ENCODE measurements around the gene EEA1. TPM values are rescaled to one million over a fixed set of nuclear protein-coding genes. Genes with fewer than 3 reads are reported as not detected.

Gene EEA1
- polyA plus RNA-seq, 2 of the 4 experiments (the other 2 are of a cell fraction) = 6.6 to 8.1 TPM

DNA sequence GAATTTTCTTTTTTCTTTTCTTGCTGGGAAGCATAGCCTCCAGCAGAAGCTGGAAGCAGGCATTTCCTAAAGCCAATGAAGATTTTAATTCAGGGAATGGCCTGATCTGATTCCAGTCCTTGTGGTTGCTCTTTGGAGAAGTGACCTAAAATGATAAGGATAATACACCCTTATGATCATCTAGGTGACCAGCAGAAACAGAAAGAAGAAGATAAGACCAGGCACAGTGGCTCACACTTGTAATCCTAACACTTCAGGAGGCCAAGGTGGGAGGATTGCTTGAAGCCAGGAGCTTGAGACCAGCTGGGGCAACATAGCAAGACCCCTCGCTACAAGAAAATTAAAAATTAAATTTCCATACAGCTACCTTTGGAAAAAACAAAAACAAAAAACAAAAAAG is 51.2 kb downstream of the EEA1 start:
- no peak overlapping the region for H3K4me2 ChIP-seq
- H3K27ac ChIP-seq = no peak overlapping the region
- no peak for FAIRE-seq
- no peaks in the 10 kb centered on the region for H3K4me1 ChIP-seq
- H3K4me3 ChIP-seq = no peak overlapping the region
- ATAC-seq = no peak
- DNase-seq (ENCODE audit: low read depth in 1 of 2, low spot score in 1 of 2) = no peak
- H3K9me3 ChIP-seq = no peaks in the 10 kb centered on the region
- CTCF ChIA-PET = no interaction called here
- 89% methylated on average over 1 of the region's 1 CpG for WGBS (ENCODE audit: missing lambda C conversion rate)
- POLR2A ChIA-PET = no interaction called here
- TF ChIP-seq MAFK (IDR thresholded peaks at IDR 0.05; ENCODE audit: partially characterized antibody) (no peak), RCOR1 (IDR thresholded peaks at IDR 0.05; ENCODE audit: low read depth, low read length) (no peak), EP300 (IDR thresholded peaks at IDR 0.05) (no peak), HOXA7 (CRISPR knock-in tag; IDR thresholded peaks at IDR 0.05) (no peak), EHMT2 (IDR thresholded peaks at IDR 0.05; ENCODE audit: low read depth) (no peak), TP53 (CRISPR knock-in tag; IDR thresholded peaks at IDR 0.05) (no peak), HOXB5 (CRISPR knock-in tag; IDR thresholded peaks at IDR 0.05) (no peak), HDAC2 (IDR thresholded peaks at IDR 0.05) (no peak), CEBPB (IDR thresholded peaks at IDR 0.05) (no peak)
- TF ChIP-seq, protein P1, sequence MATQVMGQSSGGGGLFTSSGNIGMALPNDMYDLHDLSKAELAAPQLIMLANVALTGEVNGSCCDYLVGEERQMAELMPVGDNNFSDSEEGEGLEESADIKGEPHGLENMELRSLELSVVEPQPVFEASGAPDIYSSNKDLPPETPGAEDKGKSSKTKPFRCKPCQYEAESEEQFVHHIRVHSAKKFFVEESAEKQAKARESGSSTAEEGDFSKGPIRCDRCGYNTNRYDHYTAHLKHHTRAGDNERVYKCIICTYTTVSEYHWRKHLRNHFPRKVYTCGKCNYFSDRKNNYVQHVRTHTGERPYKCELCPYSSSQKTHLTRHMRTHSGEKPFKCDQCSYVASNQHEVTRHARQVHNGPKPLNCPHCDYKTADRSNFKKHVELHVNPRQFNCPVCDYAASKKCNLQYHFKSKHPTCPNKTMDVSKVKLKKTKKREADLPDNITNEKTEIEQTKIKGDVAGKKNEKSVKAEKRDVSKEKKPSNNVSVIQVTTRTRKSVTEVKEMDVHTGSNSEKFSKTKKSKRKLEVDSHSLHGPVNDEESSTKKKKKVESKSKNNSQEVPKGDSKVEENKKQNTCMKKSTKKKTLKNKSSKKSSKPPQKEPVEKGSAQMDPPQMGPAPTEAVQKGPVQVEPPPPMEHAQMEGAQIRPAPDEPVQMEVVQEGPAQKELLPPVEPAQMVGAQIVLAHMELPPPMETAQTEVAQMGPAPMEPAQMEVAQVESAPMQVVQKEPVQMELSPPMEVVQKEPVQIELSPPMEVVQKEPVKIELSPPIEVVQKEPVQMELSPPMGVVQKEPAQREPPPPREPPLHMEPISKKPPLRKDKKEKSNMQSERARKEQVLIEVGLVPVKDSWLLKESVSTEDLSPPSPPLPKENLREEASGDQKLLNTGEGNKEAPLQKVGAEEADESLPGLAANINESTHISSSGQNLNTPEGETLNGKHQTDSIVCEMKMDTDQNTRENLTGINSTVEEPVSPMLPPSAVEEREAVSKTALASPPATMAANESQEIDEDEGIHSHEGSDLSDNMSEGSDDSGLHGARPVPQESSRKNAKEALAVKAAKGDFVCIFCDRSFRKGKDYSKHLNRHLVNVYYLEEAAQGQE (IDR thresholded peaks at IDR 0.05) = no peak
- TF ChIP-seq, protein P2, sequence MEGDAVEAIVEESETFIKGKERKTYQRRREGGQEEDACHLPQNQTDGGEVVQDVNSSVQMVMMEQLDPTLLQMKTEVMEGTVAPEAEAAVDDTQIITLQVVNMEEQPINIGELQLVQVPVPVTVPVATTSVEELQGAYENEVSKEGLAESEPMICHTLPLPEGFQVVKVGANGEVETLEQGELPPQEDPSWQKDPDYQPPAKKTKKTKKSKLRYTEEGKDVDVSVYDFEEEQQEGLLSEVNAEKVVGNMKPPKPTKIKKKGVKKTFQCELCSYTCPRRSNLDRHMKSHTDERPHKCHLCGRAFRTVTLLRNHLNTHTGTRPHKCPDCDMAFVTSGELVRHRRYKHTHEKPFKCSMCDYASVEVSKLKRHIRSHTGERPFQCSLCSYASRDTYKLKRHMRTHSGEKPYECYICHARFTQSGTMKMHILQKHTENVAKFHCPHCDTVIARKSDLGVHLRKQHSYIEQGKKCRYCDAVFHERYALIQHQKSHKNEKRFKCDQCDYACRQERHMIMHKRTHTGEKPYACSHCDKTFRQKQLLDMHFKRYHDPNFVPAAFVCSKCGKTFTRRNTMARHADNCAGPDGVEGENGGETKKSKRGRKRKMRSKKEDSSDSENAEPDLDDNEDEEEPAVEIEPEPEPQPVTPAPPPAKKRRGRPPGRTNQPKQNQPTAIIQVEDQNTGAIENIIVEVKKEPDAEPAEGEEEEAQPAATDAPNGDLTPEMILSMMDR (IDR thresholded peaks at IDR 0.05) = no peak
- TF ChIP-seq, protein P3, sequence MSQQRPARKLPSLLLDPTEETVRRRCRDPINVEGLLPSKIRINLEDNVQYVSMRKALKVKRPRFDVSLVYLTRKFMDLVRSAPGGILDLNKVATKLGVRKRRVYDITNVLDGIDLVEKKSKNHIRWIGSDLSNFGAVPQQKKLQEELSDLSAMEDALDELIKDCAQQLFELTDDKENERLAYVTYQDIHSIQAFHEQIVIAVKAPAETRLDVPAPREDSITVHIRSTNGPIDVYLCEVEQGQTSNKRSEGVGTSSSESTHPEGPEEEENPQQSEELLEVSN (IDR thresholded peaks at IDR 0.05; ENCODE audit: borderline replicate concordance, low read depth) = no peak
- TF ChIP-seq, protein P4, sequence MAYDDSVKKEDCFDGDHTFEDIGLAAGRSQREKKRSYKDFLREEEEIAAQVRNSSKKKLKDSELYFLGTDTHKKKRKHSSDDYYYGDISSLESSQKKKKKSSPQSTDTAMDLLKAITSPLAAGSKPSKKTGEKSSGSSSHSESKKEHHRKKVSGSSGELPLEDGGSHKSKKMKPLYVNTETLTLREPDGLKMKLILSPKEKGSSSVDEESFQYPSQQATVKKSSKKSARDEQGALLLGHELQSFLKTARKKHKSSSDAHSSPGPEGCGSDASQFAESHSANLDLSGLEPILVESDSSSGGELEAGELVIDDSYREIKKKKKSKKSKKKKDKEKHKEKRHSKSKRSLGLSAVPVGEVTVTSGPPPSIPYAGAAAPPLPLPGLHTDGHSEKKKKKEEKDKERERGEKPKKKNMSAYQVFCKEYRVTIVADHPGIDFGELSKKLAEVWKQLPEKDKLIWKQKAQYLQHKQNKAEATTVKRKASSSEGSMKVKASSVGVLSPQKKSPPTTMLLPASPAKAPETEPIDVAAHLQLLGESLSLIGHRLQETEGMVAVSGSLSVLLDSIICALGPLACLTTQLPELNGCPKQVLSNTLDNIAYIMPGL (CRISPR knock-in tag; IDR thresholded peaks at IDR 0.05; ENCODE audit: borderline replicate concordance) = no peak

DNA sequence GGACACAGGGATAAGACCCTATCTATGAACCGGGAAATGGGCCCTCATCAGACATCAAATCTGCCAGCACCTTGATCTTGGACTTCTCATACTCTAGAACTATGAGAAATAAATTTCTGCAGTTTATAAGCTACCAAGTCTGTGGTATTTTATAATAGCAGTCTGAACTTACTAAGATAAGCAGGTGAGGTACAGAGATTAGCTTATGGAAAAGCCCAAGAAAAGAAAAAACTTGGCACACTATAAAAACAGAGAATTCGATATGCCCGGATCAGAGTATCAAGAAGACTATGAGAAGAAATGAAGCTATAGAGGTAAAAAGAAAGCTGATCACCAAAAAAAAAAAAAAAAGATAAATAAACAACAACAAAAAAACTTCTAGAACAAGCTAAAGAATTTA is 52.6 kb downstream of the EEA1 start:
- H3K4me1 ChIP-seq = no peaks in the 10 kb centered on the region
- CTCF ChIA-PET = interaction anchor here (0.6 to 1.3 kb wide), 5 partner anchors 9 to 505 kb away, joined by 3 to 5 read pairs (median 4); no protein-coding TSS in a partner anchor
- TF ChIP-seq, protein P3 (IDR thresholded peaks at IDR 0.05; ENCODE audit: borderline replicate concordance, low read depth) = no peak
- TF ChIP-seq SREBF2 (IDR thresholded peaks at IDR 0.05) = no peak
- DNase-seq (ENCODE audit: low read depth in 1 of 2, low spot score in 1 of 2) = no peak
- no peak overlapping the region for H3K4me2 ChIP-seq
- H3K9me3 ChIP-seq = no peaks in the 10 kb centered on the region
- no peak for FAIRE-seq
- ATAC-seq = no peak
- no peak overlapping the region for H3K27ac ChIP-seq
- POLR2A ChIA-PET = interaction anchor here (0.6 kb wide), 1 partner anchor 189 kb away, joined by 4 read pairs; no protein-coding TSS in a partner anchor
- WGBS (ENCODE audit: missing lambda C conversion rate) = 90% methylated on average over 3 of the region's 3 CpGs
- H3K4me3 ChIP-seq = no peak overlapping the region

All from A549 (cell line).